HEK293T (cell line): ENCODE measurements around the gene USP27X.
A peak's percentile ranks its signal among the peaks of the same experiment; 100 is the strongest.

ENCODE experiments used
- CTCF ChIA-PET: fragments of 350-600 bp; formaldehyde crosslinking; extraction: SDS; loops from one replicate; lab custom pipeline; 2021; ENCODE audit warnings: antibody characterized with exemption, inconsistent platforms; lab: Yijun Ruan, JAX
- POLR2A ChIA-PET: fragments of 350-600 bp; formaldehyde crosslinking; extraction: SDS; loops from one replicate; lab custom pipeline; 2020; ENCODE audit warnings: antibody characterized with exemption, inconsistent platforms; lab: Yijun Ruan, JAX
- DNase-seq: peaks from one replicate; pipeline ENCODE4 v3.0.0; 2012; ENCODE audit warnings: mixed read lengths; ENCODE audit errors: extremely low spot score
- ARNT ChIP-seq: fragments of 450-650 bp; IDR thresholded peaks from 2 replicates; pipeline ENCODE4 v1.6.1; 2017; ENCODE audit warnings: mild to moderate bottlenecking
- BHLHE40 ChIP-seq: fragments of 450-650 bp; IDR thresholded peaks from 2 replicates; pipeline ENCODE4 v1.6.1; 2016; ENCODE audit warnings: mild to moderate bottlenecking, moderate library complexity, borderline replicate concordance
- CTBP1 ChIP-seq: fragments of 450-650 bp; IDR thresholded peaks from 2 replicates; pipeline ENCODE4 v1.6.1; 2016; ENCODE audit warnings: borderline replicate concordance
- ELF4 ChIP-seq: fragments of 450-650 bp; IDR thresholded peaks from 2 replicates; pipeline ENCODE4 v1.6.1; 2017; ENCODE audit warnings: antibody characterized with exemption
- FOXA1 ChIP-seq: fragments of 450-650 bp; IDR thresholded peaks from 2 replicates; pipeline ENCODE4 v1.6.1; 2016; ENCODE audit warnings: mild to moderate bottlenecking
- FOXK2 ChIP-seq: fragments of 450-650 bp; IDR thresholded peaks from 2 replicates; pipeline ENCODE4 v1.6.1; 2016; ENCODE audit warnings: mild to moderate bottlenecking
- FOXM1 ChIP-seq: fragments of 450-650 bp; IDR thresholded peaks from 2 replicates; pipeline ENCODE4 v1.6.1; 2017; ENCODE audit warnings: mild to moderate bottlenecking, borderline replicate concordance
- HDGF ChIP-seq: fragments of 450-650 bp; IDR thresholded peaks from 2 replicates; pipeline ENCODE4 v1.6.1; 2017; ENCODE audit warnings: antibody characterized with exemption, borderline replicate concordance
- L3MBTL2 ChIP-seq: fragments of 450-650 bp; conservative IDR thresholded peaks from 2 replicates; pipeline ENCODE4 v1.6.1; 2016; ENCODE audit warnings: mild to moderate bottlenecking
- LEF1 ChIP-seq: fragments of 450-650 bp; IDR thresholded peaks from 2 replicates; pipeline ENCODE4 v1.6.1; 2017; ENCODE audit warnings: mild to moderate bottlenecking, borderline replicate concordance
- NFRKB ChIP-seq: fragments of 450-650 bp; IDR thresholded peaks from 2 replicates; pipeline ENCODE4 v1.6.1; 2016; ENCODE audit warnings: mild to moderate bottlenecking, moderate library complexity
- SP1 ChIP-seq: fragments of 450-650 bp; IDR thresholded peaks from 2 replicates; pipeline ENCODE4 v1.6.1; 2017
- SUZ12 ChIP-seq: fragments of 450-650 bp; IDR thresholded peaks from 2 replicates; pipeline ENCODE4 v1.6.1; 2016; ENCODE audit warnings: mild to moderate bottlenecking
- TARDBP ChIP-seq: fragments of 450-650 bp; IDR thresholded peaks from 2 replicates; pipeline ENCODE4 v1.6.1; 2016
- ZNF384 ChIP-seq: fragments of 450-650 bp; IDR thresholded peaks from 2 replicates; pipeline ENCODE4 v1.6.1; 2016
- TF ChIP-seq, protein P1 (sequence below): fragments of 450-650 bp; IDR thresholded peaks from 2 replicates; pipeline ENCODE4 v1.6.1; 2016

The USP27X gene

DNA sequence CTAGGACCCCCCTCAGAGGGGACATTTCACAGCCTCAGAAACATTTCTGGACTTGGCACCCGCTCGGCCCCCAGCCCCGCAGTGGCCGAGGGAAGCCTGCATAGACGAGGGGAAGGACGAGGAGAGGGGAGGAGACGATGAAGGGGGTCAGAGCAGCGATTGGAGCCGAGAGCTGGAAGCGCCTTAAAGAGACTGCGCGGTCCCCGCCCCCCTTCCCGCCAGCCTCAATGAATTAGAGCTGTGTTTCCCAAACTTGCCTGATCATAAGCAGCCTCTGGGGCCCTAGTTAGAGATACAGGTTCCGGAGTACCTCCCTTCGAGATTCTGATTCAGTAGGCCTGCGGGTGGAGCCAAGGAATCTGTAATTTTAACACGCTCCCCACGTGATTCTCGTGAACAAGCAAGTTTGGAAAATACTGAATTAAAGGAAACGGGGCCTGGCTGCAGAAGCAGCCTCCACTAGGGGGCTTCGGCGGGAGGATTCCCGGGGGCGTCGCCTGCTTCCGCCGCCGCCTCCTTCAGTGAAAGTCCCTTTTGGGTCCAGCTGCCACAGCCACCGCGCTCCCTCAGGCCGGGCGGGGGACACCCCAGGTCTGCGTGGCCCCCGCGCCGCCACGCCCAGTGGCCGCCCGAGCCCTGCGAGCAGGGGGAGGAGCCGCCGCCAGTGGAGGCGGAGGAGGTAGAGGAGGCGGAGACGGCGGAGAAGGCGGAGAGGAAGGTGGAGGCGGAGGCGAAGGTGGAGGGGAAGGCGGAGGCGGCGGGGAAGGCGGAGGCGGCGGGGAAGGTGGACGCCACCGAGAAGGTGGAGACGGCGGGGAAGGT lies at the start of gene USP27X:
USP27X (plus strand) TSS at position 651 of the 822 bp plus-strand sequence. CDS start 824 bp downstream, outside the sequence.
- CTCF ChIA-PET: interaction anchor here (0.5 to 0.7 kb wide), 2 partner anchors 46 to 117 kb away, joined by 3 read pairs; no protein-coding TSS in a partner anchor
- TF ChIP-seq, protein P1, sequence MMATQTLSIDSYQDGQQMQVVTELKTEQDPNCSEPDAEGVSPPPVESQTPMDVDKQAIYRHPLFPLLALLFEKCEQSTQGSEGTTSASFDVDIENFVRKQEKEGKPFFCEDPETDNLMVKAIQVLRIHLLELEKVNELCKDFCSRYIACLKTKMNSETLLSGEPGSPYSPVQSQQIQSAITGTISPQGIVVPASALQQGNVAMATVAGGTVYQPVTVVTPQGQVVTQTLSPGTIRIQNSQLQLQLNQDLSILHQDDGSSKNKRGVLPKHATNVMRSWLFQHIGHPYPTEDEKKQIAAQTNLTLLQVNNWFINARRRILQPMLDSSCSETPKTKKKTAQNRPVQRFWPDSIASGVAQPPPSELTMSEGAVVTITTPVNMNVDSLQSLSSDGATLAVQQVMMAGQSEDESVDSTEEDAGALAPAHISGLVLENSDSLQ: peak; percentile 37; the same call in 1 of the 2 replicates
- TF ChIP-seq LEF1 (no peak), FOXA1 (no peak), TARDBP (no peak), ELF4 (no peak), L3MBTL2 (peak; percentile 67), NFRKB (no peak), ZNF384 (no peak)
- POLR2A ChIA-PET: interaction anchor here (0.6 to 1.2 kb wide), 3 partner anchors 18 to 187 kb away, joined by 3 to 4 read pairs (median 3); no protein-coding TSS in a partner anchor
- peak; percentile 69 for DNase-seq

DNA sequence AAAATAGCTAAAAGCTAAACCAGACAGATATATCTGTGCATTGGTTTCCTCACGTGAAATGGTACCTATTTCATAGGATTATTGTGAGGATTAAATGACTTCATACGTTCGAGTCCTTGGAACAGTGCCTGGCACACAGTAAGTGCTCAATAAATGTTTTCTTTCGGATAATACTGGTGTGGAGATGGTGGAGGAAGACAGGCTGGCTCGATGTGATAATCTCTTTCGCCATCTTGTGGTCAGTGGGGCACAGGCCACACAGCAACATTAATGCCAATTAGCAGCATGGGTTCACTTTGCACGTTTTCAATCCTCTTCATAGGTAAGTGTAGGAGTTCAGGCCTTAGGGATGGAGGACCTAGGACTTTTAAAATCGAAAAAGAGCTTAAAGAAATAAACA lies 40.9 kb upstream of the USP27X start:
- POLR2A ChIA-PET: no interaction called here
- TF ChIP-seq HDGF (no peak), ELF4 (no peak), ARNT (no peak), SP1 (no peak), LEF1 (no peak), TARDBP (no peak), FOXK2 (no peak), FOXA1 (no peak), L3MBTL2 (no peak), BHLHE40 (no peak), SUZ12 (no peak), ZNF384 (no peak), CTBP1 (no peak), NFRKB (no peak), FOXM1 (no peak)
- TF ChIP-seq, protein P1: no peak
- CTCF ChIA-PET: interaction anchor here (0.6 to 1.4 kb wide), 3 partner anchors 36 to 864 kb away, joined by 3 to 7 read pairs (median 3); no protein-coding TSS in a partner anchor
- DNase-seq: peak; percentile 51

DNA sequence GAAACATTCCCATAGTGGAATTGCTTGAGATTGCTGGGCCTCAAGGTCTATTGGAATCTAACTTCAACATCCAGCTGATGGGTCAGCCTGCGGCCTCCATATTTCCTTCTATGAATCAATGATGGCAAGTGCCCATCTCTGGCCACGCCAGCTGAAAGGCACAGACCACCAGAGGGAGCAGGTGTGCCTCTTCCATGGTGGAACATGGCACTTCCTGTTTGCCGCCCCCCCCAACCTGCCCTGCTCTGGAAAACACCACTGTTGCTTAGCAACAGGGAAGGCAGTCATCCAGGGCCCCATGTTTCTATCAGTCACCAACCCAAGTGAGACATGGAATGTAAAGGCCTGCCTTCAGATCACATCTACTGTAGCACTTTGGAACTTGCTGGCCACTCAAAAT lies 38.6 kb upstream of the USP27X start:
- peak; percentile 54 for DNase-seq
- ChIA-PET POLR2A (interaction anchor here (1.1 kb wide), 1 partner anchor 648 kb away, joined by 3 read pairs; no protein-coding TSS in a partner anchor), CTCF (no interaction called here)
- TF ChIP-seq SP1 (no peak), ELF4 (0 out of 2 replicates have a peak, but pooled peaks have one; percentile 19)

DNA sequence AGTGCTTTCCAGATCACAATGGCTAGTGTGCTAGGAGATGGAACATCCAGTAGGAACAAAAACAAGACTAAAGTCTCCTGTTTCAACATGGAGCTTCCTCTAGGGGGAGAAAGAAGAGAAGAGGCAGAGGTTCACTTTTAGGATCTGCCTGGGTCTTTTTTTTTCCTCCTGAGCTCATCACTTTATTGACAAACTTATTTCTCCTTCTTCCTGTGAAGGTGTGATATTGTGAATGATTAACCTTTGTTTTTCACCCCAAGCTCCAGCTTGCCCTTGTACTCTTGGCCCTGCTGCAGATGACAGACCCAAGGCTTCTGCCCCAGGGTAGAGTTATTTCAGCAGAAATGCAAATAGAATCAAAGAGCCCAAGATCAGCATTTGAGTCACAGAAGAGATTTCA lies 36.7 kb upstream of the USP27X start:
- ChIA-PET POLR2A (no interaction called here), CTCF (no interaction called here)
- DNase-seq: no peak

DNA sequence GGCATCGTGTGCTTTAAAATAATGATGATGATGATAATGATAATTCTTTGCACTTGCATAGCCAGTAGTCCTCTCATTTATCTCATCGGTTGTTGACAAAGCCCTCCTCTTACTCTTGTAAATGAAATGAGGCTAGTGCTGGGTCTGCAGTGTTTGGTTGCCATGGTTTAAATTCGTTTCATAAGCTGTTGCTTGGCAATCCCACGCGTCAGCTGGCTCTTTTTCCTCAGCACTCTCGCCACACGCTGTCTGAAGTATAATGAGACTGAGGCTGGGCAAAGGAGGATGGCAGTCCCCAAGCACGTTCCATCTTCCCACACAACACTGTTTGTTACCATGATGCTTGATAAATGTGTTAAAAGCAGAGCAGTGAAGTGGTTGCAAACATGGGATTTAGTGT lies 34.7 kb upstream of the USP27X start:
- POLR2A ChIA-PET: no interaction called here
- TF ChIP-seq ZNF384 (no peak), ELF4 (no peak), FOXK2 (no peak), FOXA1 (no peak), FOXM1 (no peak), LEF1 (no peak), SUZ12 (no peak)
- TF ChIP-seq, protein P1: no peak
- DNase-seq: no peak
- CTCF ChIA-PET: no interaction called here

More for the DNA sequence above, 36.7 kb upstream of the USP27X start:
- TF ChIP-seq ELF4 (no peak), HDGF (no peak), SUZ12 (no peak), NFRKB (no peak), TARDBP (no peak), FOXM1 (no peak), FOXA1 (no peak), ZNF384 (no peak), FOXK2 (no peak), SP1 (no peak), CTBP1 (no peak), LEF1 (no peak), ARNT (no peak), L3MBTL2 (no peak), BHLHE40 (no peak)
- TF ChIP-seq, protein P1: no peak
